Right lobe of liver (tissue), 4 donors: Measurements from ENCODE around the gene BICD2.

Source experiments
- POLR2A ChIP-seq: fragments of 450-650 bp; IDR thresholded peaks from one replicate; pipeline ENCODE4 v1.6.1; 2017; ENCODE audit warnings: antibody characterized with exemption, mild to moderate bottlenecking
- TF ChIP-seq, protein P1 (sequence below), 4 donors: fragments of 200-600 bp in 3 of 4; fragments of 450-650 bp in 1 of 4; IDR thresholded peaks; one replicate each; pipeline versions ENCODE4 v1.5.1 to v1.8.0; 2016 to 2022; ENCODE audit warnings: antibody characterized with exemption in 4 of 4, mild to moderate bottlenecking in 2 of 4
- donor health status: DM: no; HTN: no; CAD: no.
- donor health status: DM: no; HTN: no; CAD: no.
- donor health status: DM: no; HTN: yes; CAD: no.

- TF ChIP-seq, protein P1, sequence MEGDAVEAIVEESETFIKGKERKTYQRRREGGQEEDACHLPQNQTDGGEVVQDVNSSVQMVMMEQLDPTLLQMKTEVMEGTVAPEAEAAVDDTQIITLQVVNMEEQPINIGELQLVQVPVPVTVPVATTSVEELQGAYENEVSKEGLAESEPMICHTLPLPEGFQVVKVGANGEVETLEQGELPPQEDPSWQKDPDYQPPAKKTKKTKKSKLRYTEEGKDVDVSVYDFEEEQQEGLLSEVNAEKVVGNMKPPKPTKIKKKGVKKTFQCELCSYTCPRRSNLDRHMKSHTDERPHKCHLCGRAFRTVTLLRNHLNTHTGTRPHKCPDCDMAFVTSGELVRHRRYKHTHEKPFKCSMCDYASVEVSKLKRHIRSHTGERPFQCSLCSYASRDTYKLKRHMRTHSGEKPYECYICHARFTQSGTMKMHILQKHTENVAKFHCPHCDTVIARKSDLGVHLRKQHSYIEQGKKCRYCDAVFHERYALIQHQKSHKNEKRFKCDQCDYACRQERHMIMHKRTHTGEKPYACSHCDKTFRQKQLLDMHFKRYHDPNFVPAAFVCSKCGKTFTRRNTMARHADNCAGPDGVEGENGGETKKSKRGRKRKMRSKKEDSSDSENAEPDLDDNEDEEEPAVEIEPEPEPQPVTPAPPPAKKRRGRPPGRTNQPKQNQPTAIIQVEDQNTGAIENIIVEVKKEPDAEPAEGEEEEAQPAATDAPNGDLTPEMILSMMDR (IDR thresholded peaks at IDR 0.05) = no peak
- TF ChIP-seq POLR2A = no peak
These were observed 97.6 kb downstream of the BICD2 start for GRCh38 chr9:92666912-92667532.
